D721Med (cell line): Measurements from ENCODE around the gene NPR2.

Source experiments
- DNase-seq: peaks from one replicate; pipeline ENCODE4 v3.0.0; 2011; ENCODE audit warnings: low spot score; ENCODE audit not compliant: insufficient read length
- FAIRE-seq: peaks from 2 replicates; lab custom pipeline; 2011; peaks lifted over from hg19 to GRCh38; lab: Jason Lieb, UNC
- CTCF ChIP-seq: IDR thresholded peaks from 2 replicates; pipeline ENCODE4 v1.5.1; 2012; ENCODE audit warnings: mild to moderate bottlenecking, control low read depth; ENCODE audit not compliant: insufficient read depth; ENCODE audit errors: missing control alignments

Gene NPR2

DNA sequence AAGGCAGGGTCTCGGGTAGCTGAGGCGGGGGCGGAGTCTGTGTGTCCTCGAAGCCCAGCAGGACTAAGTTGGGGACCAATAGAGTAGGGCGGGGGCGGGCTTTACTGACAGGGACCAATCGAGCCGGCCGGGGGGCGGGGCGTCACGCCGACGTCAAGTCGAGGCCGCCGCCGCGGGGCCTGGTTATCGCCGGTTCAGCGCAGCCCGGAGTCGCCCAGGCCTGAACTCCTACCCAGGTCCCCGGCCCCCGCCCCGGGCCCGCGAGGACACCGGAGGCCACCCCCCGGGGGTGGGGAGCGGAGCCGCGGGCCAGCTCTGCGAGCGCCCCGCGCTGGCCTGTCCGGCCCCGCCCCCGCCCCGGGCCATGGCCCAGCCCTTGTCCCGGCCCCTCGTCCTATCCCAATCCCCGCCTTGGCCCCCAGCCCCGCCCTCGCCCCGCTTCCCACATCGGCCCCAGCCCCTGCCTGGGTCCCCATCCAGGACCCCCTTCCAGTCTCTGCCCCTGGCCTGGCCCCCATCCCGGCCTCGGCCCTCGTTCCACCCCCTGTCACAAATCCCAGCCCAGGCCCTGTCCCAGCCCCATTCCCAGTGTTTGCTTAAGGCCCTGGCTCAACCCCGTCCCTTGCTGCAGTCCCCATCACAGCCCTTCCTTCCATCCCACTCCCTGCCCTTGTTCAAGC, 37.8 kb downstream of the NPR2 start, which contains the start of gene TMEM8B:
Gene TMEM8B, plus strand, starts transcription at position 145 of the 680 bp plus-strand sequence. Its CDS starts 220 bp downstream, at position 365.
- DNase-seq (peak; percentile 99), FAIRE-seq (no peak)
- TF ChIP-seq CTCF = no peak

- FAIRE-seq = no peak
- DNase-seq = no peak
- no peak for TF ChIP-seq CTCF
Measured at GRCh38 chr9:35829764-35830096, 38.3 kb downstream of the NPR2 start.

GRCh38 chr9:35831040-35831439, 39.6 kb downstream of the NPR2 start:
- FAIRE-seq = no peak
- DNase-seq = no peak
- no peak for TF ChIP-seq CTCF

- no peak for TF ChIP-seq CTCF
- FAIRE-seq = no peak
- DNase-seq = no peak
Measured at GRCh38 chr9:35832814-35833213, 41.4 kb downstream of the NPR2 start.

DNA sequence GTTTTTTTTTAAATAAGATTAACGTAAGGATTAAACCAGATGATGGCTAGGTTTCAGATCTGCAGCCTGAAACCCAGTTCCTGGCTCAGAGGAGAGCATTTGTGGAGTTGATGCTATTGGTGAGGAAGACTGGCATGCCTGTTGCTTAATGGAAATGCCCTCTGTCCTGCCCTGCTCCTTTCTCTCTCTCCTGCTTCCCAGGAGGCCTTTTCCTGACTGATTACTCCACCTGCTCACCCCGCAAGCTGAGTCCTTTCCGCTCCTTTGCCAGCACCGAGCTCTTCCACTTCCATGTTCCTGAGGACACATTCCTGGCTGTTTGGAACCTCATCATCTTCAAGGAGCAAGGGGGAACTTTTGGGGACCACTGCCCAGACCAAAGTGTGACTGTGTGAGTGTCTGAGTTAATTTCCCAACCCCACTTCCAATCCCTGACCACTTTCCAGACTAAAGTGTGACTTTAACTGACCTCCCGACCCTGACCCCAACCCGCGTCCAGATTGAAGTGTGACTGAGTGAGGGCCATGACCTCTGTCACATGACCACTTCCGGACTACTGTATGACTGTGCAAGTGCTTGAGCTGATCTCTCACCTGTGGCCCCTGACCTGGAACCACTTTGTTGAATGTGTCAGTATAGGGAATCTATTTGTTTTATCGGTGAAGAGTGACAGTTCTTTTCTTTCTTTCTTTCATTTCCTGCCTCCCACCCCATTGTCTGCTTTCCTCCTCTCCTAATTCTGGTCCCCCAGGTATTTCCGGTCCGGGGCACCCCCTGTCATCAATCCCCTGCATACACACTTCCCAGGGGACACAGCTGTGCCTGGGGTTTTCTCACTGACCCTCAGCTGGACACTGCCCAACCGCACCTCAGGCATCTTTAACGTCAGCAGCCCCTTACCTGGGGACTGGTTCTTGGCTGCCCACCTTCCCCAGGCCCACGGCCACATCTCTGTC, 43.1 kb downstream of the NPR2 start:
- FAIRE-seq (no peak), DNase-seq (no peak)
- no peak for TF ChIP-seq CTCF

DNA sequence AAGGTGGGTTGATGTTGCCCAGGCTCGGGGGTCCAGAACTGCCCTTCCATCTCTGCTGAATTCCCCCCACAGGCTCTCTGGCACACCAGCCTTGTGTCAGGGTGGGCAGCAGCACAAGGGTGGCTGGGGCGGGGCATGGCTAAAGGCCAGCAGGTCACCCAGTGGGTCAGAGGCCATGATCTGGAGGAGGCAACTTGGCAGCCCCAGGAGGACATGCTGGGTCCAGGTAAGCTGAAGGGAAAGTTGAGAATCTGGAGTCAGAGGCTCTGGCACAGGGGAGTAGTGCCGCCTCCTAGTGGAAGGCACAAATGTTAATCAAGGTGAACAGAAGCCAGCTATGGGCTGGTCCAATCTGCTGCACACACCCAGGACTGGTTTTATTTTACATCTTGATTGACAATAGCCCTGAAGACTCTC, 43.8 kb downstream of the NPR2 start:
- no peak for FAIRE-seq
- peak; percentile 22 for TF ChIP-seq CTCF
- DNase-seq = no peak

DNA sequence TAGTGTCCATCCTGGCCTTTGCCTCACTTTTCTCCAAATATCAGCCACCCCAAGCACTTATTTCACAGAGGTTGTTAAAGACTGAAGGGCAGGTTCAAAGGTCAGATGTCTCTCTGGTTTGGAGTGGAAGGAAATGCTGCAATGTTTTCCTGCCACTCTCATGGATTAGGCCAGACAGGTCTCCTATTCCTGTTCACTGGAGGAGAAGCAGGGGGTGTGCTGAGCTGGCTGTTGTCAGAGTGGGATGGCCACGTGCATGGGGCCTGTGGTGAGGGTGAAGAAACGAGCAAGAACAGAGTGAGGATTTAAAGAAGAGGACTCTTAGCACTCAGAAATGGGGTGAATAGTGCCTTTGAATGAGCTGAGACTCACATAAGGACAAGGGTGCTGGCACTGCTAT, 44.4 kb downstream of the NPR2 start:
- no peak for TF ChIP-seq CTCF
- FAIRE-seq (no peak), DNase-seq (no peak)
